GM21619 (cell line): ENCODE results near the gene PDE4B.

Experiments
- ATAC-seq: cut with Tn5 transposase; IDR thresholded peaks from one replicate; pipeline ENCODE4 v1.9.1; 2021; ENCODE audit not compliant: unreplicated experiment

PDE4B gene

DNA sequence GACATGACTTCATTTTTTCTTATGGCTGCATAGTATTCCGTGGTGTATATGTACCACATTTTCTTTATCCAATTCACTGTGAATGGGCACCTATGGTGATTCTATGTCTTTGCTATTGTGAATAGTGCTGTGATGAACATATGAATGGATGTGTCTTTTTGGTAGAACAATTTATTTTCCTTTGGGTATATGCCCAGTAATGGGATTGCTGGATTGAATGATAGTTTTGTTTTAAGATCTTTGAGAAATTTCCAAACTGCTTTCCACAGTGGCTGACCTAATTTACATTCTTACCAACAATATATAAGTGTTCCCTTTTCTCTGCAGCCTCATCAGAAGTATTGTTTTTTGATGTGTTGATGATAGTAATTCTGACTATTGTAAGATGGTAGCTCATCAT is 379.6 kb downstream of the PDE4B start:
- ATAC-seq, result no peak

DNA sequence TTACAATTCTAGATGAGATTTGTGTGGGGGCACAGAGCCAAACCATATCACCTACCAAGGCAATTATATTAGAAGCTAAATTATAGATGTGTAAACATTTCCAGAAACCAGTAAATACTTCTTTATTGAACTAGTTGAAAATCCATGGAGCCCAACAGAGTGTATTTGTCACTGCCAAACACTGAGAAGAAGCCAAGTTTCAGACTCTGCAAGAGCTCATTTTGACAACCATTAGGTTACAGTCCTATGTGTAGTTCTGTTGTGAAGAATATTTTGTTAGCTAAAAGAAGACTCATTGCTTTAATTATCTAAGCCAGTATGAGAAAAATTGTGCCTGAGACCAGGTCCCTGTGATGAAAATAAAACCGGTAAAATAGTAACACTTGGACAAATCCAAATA is 382.4 kb downstream of the PDE4B start:
- no peak for ATAC-seq

DNA sequence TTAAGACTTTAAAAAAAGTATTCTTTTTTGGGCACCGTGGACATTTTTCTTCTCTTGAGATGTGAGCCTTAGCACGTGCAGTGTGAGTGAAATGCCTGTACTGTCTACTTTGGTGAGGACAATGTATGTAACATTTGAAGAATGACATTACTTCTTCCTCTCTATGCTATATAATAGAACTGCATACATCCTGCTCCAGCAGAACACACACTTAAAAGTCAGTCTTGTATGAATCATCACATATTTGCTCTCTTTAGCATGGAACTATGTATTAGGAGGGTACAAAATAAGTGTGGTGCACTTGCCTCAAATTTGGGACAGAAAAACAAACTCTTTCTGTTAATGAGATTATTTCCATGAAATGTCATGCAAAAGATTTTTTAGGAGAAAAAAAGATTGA is 382.9 kb downstream of the PDE4B start:
- ATAC-seq, result no peak

DNA sequence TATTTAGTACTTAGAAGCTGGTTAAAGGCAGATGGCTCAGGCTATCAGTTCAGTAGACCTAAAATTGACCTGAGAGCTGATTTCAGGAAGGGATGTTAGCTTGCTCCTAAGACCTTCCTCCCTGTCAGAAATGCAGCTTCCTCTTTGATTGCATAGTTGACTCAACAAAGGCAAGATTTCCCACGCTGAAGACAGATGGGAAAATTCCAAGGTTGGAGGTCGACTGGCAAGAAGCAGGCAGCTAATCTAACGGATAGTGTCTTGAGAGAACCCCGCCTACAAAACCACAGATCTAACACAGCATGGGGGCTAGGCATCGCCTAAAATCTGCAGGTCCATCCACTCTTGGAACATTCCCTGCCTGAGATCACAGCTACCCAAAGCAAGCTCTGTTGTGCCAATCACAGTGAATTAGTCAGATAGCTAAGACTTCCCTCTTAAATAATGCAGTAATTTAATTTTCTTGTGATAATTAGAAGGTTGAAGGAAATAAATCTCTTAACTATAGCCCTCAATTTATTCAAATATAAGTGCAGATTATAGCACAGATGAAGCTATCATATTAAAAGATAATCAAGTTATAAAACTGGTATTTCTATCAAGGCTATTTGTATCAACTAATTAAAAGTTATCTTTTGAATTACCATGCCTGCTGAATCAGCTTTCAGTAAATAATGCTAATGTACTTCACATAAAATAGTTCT is 383.5 kb downstream of the PDE4B start:
- ATAC-seq, result no peak

DNA sequence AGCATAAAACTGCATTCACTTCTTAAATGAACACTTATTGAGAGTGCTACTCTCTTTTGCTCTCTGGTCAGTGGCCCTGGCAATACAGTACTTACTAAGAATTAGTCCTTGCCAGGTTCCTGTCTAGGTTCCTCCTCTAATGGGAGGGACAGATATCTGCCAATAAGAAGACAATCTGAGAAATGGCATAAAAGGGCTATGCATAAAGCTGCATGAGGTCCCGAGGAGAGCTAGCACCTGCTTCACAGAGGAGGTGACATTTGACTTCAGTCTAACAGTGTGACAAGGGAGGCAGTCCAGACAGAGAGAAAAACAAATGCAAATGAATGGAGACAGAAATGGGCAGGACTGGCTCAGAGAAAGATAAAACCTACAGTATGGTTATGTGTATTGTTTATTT is 384.1 kb downstream of the PDE4B start:
- no peak for ATAC-seq

DNA sequence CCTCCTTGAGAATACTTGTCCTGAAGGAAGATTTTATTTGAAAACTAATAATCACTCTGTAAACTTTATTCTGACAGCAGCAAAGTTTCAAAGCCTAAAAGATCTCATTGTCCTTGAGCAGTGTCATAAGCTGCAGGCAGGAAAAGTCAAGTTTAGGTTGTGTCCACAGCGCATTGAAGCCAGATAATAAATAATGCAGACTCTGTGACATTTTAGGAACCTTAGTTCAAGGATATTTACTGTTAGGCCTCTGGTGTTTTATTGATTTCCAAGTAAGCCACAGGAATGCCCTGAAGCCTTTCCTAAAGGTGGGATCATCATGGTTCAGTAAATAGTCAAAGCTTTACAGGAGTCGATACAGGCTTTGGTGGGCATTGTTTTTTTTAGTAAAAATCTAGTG is 384.8 kb downstream of the PDE4B start:
- no peak for ATAC-seq

DNA sequence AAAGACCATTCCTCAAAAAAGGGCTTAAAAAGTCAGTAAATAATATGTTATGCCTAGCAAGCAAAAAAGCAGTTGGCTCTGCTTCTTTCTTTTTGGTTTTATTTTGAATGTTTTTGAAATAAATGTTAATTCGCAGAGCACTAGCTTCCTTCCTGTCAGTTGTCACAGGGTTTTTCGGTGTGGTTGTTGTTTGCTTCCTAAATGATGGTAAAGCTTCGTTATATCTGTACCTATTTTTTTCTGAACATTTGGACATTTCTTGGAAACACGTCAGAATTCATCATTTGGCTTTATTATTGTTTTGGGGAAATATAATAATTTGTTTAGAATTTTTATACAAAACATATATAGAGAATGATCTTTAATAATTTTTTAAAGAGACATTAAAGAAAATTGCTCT is 389.3 kb downstream of the PDE4B start:
- ATAC-seq, result no peak

DNA sequence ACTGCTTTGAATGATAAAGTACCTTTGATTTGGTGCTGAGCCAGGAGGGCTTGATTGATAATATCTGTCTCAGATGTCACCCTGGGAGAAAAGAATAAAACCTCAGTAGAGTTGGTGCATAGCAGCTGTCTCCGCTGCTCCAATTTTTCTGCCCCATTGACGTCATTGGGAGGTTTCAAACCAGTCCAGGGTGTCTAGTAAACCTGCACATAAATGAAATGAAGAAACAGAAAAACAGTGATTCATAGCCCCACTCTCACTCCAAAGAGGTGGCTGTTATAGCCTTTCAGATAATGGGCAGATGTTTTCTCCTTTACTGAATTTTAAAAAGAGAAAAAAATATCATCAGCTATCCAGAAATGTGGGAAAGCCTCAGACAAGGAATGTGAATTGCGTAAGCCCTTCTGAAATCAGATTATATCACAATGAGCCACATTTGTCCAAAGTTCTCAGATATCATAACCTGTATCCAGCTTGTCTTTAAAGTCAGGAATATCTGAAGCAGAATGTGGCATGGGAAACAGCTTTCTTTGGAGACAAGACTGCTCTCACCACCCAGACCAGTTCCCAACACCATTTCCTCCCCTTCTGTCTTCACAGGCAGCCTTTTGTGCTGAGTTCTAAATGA is 390.0 kb downstream of the PDE4B start:
- no peak for ATAC-seq

DNA sequence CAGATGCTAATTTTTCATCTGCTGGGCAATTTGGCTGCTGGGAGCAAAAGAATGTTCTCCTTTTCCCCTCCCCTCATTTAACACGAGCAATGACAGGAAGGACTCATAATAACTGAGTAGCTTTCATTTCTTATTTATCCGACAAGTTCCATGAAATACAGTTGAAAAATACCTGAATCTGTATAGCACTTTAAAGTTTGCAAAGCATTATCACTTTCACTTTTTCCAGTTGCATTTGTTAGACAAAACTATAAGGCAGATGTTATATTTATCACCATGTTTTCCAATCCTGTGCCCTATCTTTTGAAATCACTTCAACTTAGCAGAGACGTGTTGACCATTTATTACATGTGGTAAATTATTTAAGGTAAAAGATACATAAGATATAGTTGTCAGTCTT is 390.7 kb downstream of the PDE4B start:
- ATAC-seq, result no peak

DNA sequence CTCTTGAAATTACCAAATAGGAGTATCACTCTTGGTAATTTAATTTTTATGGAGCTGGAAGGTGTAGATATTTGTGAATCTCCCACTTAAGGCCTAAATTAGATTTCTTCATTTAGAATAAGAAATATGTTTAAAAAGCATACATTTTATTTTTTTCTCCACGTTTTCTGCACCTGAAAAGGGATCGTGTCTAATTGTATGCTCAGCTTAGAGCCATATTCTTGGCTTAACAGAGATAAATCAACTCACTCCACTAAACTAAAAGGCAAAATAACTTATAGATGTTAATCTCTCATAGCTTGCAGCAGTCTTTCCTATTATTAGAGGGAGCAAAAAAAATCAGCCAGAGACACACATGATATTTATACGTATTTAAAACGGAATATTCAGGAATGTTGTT is 404.4 kb downstream of the PDE4B start:
- ATAC-seq, result no peak

DNA sequence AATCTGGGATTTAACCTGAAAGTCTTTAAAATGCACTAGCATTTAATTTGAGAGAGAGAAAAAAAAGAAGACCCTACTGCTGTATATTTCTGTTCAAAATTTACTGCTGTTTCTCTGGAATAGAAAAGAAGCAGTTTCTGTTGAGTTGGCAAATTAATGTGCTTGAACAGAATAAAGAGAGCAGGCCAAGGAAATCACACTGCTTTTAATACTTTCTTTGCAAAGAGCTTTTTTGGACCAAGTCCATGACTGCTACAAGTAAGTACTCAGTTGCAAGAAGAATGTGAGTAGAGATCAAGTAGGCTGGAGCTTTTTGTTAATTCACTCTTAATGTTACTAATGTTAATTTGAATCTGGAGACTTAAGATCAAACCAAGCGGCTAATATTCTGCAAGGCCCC is 405.1 kb downstream of the PDE4B start:
- no peak for ATAC-seq

DNA sequence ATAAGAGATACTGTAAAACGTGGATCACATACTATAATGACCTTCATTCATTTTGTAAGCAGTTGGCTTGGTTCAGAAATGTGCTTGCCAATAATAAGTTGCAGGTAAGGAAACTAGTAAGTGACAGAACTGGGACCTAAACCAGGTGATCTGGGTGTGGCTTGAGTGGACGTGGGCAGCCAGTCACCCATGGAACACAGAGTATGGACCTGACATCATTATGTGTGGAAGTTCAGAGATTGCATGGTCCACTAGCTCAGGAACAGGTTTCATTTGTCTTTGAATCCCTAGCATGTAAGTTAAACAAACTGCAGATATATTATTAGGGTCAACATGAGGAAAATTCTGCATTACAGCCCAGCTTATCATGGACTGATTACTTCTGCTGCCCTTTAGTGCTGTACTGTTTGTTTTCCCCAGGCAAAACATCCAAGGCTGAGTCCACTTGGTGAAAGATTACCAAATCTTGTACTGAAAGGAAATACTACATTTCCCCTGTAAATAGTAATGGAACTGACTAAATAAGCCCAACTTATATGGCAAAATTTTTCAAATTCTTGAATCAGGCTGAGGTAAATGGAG is 414.0 kb downstream of the PDE4B start:
- no peak for ATAC-seq

DNA sequence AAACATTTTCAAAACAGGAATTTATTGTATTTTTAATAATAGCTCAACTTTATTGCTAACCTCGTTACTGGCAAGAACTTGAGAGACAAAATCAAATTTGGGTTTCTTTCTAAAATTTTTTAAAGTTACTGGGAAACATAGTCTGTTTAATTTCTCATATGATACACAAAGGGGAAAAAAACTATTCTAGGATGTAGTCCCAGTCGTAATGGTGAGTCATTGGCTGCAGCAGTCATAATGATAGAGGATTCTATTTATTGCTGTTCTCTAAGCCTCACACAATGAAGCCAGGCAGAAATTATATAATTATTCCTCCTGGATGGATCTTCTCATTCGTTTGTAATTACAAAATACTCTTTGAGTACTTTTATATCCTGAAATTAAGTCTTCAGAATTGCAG is 414.8 kb downstream of the PDE4B start:
- no peak for ATAC-seq

DNA sequence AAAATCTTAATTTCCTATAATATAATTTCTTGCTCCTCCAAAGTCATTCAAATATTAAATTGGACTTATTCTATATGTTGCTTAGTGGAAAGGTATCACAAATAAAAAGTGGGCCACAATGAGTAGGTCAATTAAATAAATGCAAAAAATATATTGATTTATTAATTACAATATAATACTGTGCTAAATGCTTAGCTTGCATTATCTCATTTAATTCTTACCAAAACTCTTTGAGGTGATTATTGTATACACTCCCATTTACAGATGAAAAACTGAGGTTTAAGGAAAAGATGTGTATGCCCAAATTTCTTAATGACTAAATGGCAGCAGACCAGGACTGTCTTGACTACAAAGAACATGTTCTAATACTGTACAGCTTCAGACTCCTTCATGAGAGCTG is 415.9 kb downstream of the PDE4B start:
- no peak for ATAC-seq

DNA sequence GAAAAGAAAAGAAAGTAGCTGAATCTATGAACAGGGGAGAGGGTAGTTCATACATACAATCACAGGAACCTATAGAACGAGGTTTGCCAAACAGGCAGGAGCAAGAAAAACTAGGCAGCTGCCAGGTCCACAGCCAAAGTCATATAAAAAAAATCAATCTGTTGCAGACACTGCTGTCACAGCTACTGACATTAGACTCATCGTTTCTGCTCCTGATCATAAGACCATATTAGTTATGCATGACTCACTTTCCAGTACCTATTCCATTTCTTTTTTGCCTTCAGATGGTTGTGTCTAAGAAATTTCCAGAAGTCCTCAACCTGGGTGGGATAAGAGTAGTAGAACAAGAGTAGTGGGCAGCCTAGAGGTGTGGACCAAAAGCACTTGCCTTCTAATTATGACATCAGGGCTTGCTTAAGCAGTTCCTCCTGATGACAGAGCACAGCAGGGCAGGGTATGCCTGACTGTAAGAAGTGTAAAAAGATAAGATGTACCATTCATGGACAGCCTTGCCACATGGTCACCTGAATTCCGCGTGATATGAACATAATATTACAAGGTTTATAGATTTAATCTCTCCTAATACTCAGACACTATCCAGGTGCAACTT is 418.0 kb downstream of the PDE4B start:
- ATAC-seq, result no peak

DNA sequence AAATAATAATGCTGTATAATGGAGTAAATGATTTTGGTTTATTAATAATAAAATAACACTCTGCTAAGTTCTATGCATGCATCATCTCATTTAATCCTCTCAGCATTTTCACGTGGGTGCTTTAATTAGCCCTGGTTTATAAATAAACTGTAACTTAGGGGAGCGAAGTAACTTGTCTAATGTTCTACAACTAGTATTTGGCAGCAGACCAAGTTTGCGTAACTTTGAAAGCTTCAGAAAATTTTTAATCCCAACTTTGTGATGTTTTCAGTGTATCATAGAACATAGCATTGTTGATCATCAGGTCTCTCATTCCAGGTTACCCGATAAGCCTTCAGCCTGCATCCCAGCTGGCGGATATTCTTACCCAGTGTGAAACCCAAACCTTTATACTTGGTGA is 418.8 kb downstream of the PDE4B start:
- no peak for ATAC-seq

DNA sequence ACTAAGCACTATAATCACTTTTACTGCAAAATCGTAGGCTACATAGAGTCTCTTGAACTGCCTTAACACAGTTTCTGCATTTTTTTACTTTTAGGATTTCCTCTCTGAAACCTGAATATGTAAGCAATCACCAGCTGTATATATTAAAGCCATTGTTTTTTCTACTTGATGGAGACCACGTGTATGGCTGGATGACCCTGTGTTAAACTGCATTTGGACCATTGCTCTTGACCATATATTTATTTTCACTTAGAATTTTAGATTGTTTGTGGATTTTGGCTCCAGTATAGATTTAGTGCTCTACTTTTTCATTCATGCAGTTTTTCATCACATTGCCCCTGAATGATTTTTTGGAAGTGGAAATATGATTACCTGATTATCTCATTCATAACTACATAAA is 420.8 kb downstream of the PDE4B start:
- no peak for ATAC-seq

DNA sequence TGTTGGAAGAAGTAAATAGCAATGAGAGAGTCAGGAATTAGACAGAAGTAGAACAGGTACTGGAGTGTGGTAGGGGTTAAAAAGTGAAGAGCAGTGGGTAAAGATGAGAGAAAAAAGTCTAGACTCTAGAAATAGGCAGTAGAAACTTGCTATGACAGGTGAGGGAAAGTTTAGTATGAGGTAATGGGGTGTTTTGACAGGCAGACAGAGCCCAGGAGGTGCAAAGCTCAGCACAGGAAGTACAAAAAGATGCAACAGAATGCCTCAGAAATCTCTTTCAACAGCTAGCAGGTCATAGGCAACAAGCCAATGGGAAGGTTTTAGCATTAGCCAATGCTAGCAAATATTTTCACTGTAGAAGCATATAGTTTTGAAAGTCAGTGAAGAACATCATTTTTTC is 422.2 kb downstream of the PDE4B start:
- ATAC-seq, result no peak

DNA sequence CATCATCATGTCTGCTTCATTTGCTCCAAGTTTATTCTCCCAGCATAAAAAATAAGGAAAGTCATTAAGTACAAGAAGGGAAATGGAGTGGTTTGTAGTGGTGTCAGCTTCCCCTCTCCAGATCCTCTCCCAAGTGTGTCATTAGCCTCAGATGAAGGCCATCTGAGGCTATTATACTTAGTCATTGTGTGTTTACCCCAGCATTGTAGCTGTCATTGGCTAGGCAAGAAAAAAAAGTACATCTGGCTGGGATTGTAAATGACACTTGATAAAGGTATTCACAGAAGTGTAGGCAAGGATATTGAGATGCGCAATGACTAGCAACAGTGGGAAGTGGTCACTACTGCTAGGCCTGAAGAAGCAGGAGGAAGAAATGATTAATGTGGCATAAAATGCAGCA is 424.3 kb downstream of the PDE4B start:
- ATAC-seq, result no peak

DNA sequence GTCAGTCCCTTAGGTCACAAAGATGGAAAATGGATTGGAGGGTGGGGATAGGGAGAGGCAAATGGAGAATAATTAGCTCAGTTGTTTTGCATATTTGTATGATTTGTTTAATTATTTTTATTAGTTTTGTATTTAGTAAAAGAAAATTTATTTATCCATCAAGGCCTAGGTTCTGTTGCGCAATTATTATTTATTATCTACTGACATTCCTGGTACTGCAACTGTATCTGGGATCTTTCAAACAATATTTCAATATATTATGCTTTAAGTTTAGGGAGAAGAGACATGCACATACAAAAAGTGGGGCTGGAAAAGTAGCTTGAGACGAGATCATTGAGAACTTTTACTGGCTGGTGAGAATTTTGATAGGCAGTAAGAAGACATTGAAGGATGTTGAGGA is 424.9 kb downstream of the PDE4B start:
- no peak for ATAC-seq

DNA sequence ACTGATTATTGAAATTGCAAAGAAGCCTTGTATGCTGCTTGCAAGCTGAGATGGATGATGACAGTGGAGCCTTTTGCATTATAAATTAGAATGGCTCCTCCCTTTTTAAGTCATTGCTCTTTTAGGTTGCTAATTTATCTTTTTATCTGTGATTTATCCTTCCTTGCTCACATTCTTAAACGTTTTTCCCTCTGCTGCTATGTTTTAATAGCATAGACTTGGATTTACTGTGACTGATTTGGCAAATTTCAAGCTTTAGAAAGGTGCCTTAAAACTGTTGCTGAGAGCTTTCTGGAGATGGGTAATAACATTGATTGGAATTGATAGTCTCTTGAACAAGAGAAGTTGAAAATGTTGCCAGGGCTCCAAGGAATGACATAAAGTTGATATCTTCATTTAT is 427.8 kb downstream of the PDE4B start:
- no peak for ATAC-seq

DNA sequence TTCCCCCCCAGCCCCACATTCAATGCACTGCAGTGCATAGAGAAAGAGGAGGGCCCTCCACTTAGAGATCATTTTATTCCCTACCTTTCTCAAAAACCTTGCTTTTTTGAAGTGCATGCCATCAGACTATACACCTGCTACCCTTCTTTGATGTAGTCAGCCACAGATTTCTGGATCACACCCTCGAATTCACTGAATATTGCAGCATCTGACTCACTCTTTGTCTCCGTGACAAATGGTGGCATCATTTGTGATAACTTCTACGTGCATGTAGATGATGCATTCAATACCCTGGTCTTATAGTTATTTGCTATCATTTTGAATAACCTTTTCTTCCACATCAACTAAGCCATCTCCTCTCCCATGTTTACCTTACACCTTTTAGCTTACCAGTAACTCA is 431.0 kb downstream of the PDE4B start:
- ATAC-seq, result no peak
